ENCODE measurements around the gene EPHA3. TPM values are rescaled to one million over a fixed set of nuclear protein-coding genes. Genes with fewer than 3 reads are reported as not detected.

EPHA3 gene
- total RNA-seq, 1 donor from 2014 or later = 27.7 TPM

GRCh38 chr3:89101251-89101650, 6.2 kb upstream of the EPHA3 start:
- Histone ChIP-seq H3K9ac (ENCODE audit: low read depth in 1 of 3, low read length in 3 of 3) (no peak overlapping the region), H3K4me3 (ENCODE audit: low read length in 3 of 3) (no peak overlapping the region), H3K27ac (ENCODE audit: low read depth, low read length) (no peak overlapping the region), H3K27me3 (ENCODE audit: control insufficient read depth in 3 of 3, insufficient read depth in 3 of 3, low read length in 3 of 3) (peaks cover 0 to 3% (median 0%) of the 10 kb centered on the region in 3 donors), H3K36me3 (ENCODE audit: control insufficient read depth in 3 of 3, insufficient read depth in 3 of 3, low read length in 3 of 3) (no peaks in the 10 kb centered on the region), H3K9me3 (ENCODE audit: control insufficient read depth in 3 of 3, low read length in 3 of 3) (no peaks in the 10 kb centered on the region), H3K4me1 (ENCODE audit: control insufficient read depth in 3 of 3, insufficient read depth in 3 of 3, low read length in 3 of 3) (no peaks in the 10 kb centered on the region)

GRCh38 chr3:89101921-89102320, 5.5 kb upstream of the EPHA3 start:
- Histone ChIP-seq H3K4me1 (ENCODE audit: control insufficient read depth in 3 of 3, insufficient read depth in 3 of 3, low read length in 3 of 3) (no peaks in the 10 kb centered on the region), H3K27ac (ENCODE audit: low read depth, low read length) (no peak overlapping the region), H3K9ac (ENCODE audit: low read depth in 1 of 3, low read length in 3 of 3) (no peak overlapping the region), H3K27me3 (ENCODE audit: control insufficient read depth in 3 of 3, insufficient read depth in 3 of 3, low read length in 3 of 3) (peaks cover 3 to 4% (median 4%) of the 10 kb centered on the region in 3 donors), H3K4me3 (ENCODE audit: low read length in 3 of 3) (no peak overlapping the region), H3K9me3 (ENCODE audit: control insufficient read depth in 3 of 3, low read length in 3 of 3) (no peaks in the 10 kb centered on the region), H3K36me3 (ENCODE audit: control insufficient read depth in 3 of 3, insufficient read depth in 3 of 3, low read length in 3 of 3) (no peaks in the 10 kb centered on the region)

- H3K9me3 ChIP-seq (ENCODE audit: control insufficient read depth in 3 of 3, low read length in 3 of 3) = no peaks in the 10 kb centered on the region
- H3K36me3 ChIP-seq (ENCODE audit: control insufficient read depth in 3 of 3, insufficient read depth in 3 of 3, low read length in 3 of 3) = no peaks in the 10 kb centered on the region
- peaks cover 10 to 16% (median 13%) of the 10 kb centered on the region in 3 donors for H3K27me3 ChIP-seq (ENCODE audit: control insufficient read depth in 3 of 3, insufficient read depth in 3 of 3, low read length in 3 of 3)
- no peak overlapping the region for H3K27ac ChIP-seq (ENCODE audit: low read depth, low read length)
- H3K4me1 ChIP-seq (ENCODE audit: control insufficient read depth in 3 of 3, insufficient read depth in 3 of 3, low read length in 3 of 3) = peaks cover 4 to 13% (median 6%) of the 10 kb centered on the region in 3 donors
- no peak overlapping the region for H3K9ac ChIP-seq (ENCODE audit: low read depth in 1 of 3, low read length in 3 of 3)
- peak overlapping the region in 1 of 3 donors; percentile 44 for H3K4me3 ChIP-seq (ENCODE audit: low read length in 3 of 3)
Measured at GRCh38 chr3:89104499-89104898, 2.9 kb upstream of the EPHA3 start.

- H3K4me1 ChIP-seq (ENCODE audit: control insufficient read depth in 3 of 3, insufficient read depth in 3 of 3, low read length in 3 of 3) = peaks cover 4 to 13% (median 6%) of the 10 kb centered on the region in 3 donors
- H3K27ac ChIP-seq (ENCODE audit: low read depth, low read length) = no peak overlapping the region
- H3K27me3 ChIP-seq (ENCODE audit: control insufficient read depth in 3 of 3, insufficient read depth in 3 of 3, low read length in 3 of 3) = peaks cover 10 to 16% (median 13%) of the 10 kb centered on the region in 3 donors
- H3K9ac ChIP-seq (ENCODE audit: low read depth in 1 of 3, low read length in 3 of 3) = no peak overlapping the region
- H3K4me3 ChIP-seq (ENCODE audit: low read length in 3 of 3) = no peak overlapping the region
- H3K9me3 ChIP-seq (ENCODE audit: control insufficient read depth in 3 of 3, low read length in 3 of 3) = no peaks in the 10 kb centered on the region
- H3K36me3 ChIP-seq (ENCODE audit: control insufficient read depth in 3 of 3, insufficient read depth in 3 of 3, low read length in 3 of 3) = no peaks in the 10 kb centered on the region
Measured at GRCh38 chr3:89105503-89105902, 1.9 kb upstream of the EPHA3 start.

- Histone ChIP-seq H3K9ac (ENCODE audit: low read depth in 1 of 3, low read length in 3 of 3) (no peak overlapping the region), H3K36me3 (ENCODE audit: control insufficient read depth in 3 of 3, insufficient read depth in 3 of 3, low read length in 3 of 3) (no peaks in the 10 kb centered on the region), H3K27ac (ENCODE audit: low read depth, low read length) (no peak overlapping the region), H3K4me3 (ENCODE audit: low read length in 3 of 3) (peak overlapping the region; percentile 72 to 89 (median 73)), H3K27me3 (ENCODE audit: control insufficient read depth in 3 of 3, insufficient read depth in 3 of 3, low read length in 3 of 3) (peaks cover 12 to 19% (median 13%) of the 10 kb centered on the region in 3 donors), H3K9me3 (ENCODE audit: control insufficient read depth in 3 of 3, low read length in 3 of 3) (no peaks in the 10 kb centered on the region), H3K4me1 (ENCODE audit: control insufficient read depth in 3 of 3, insufficient read depth in 3 of 3, low read length in 3 of 3) (peaks cover 4 to 13% (median 6%) of the 10 kb centered on the region in 3 donors)
Measured at GRCh38 chr3:89108291-89108550, 800 bp downstream of the EPHA3 start.

GRCh38 chr3:89113344-89113743, 5.9 kb downstream of the EPHA3 start:
- no peaks in the 10 kb centered on the region for H3K9me3 ChIP-seq (ENCODE audit: control insufficient read depth in 3 of 3, low read length in 3 of 3)
- H3K27me3 ChIP-seq (ENCODE audit: control insufficient read depth in 3 of 3, insufficient read depth in 3 of 3, low read length in 3 of 3) = peaks cover 0 to 8% (median 6%) of the 10 kb centered on the region in 3 donors
- H3K9ac ChIP-seq (ENCODE audit: low read depth in 1 of 3, low read length in 3 of 3) = no peak overlapping the region
- H3K27ac ChIP-seq (ENCODE audit: low read depth, low read length) = no peak overlapping the region
- H3K4me3 ChIP-seq (ENCODE audit: low read length in 3 of 3) = no peak overlapping the region
- H3K4me1 ChIP-seq (ENCODE audit: control insufficient read depth in 3 of 3, insufficient read depth in 3 of 3, low read length in 3 of 3) = peaks cover 0 to 2% (median 0%) of the 10 kb centered on the region in 3 donors
- no peaks in the 10 kb centered on the region for H3K36me3 ChIP-seq (ENCODE audit: control insufficient read depth in 3 of 3, insufficient read depth in 3 of 3, low read length in 3 of 3)

GRCh38 chr3:89113893-89114840, 6.7 kb downstream of the EPHA3 start:
- no peak overlapping the region for H3K27ac ChIP-seq (ENCODE audit: low read depth, low read length)
- H3K36me3 ChIP-seq (ENCODE audit: control insufficient read depth in 3 of 3, insufficient read depth in 3 of 3, low read length in 3 of 3) = no peaks in the 10 kb centered on the region
- H3K9ac ChIP-seq (ENCODE audit: low read depth in 1 of 3, low read length in 3 of 3) = peak overlapping the region in 1 of 3 donors; percentile 35
- no peaks in the 10 kb centered on the region for H3K9me3 ChIP-seq (ENCODE audit: control insufficient read depth in 3 of 3, low read length in 3 of 3)
- H3K4me3 ChIP-seq (ENCODE audit: low read length in 3 of 3) = peak overlapping the region; percentile 61 to 69 (median 65)
- peaks cover 0 to 8% (median 6%) of the 10 kb centered on the region in 3 donors for H3K27me3 ChIP-seq (ENCODE audit: control insufficient read depth in 3 of 3, insufficient read depth in 3 of 3, low read length in 3 of 3)
- H3K4me1 ChIP-seq (ENCODE audit: control insufficient read depth in 3 of 3, insufficient read depth in 3 of 3, low read length in 3 of 3) = peaks cover 0 to 2% (median 0%) of the 10 kb centered on the region in 3 donors

GRCh38 chr3:89114841-89115223, 7.4 kb downstream of the EPHA3 start:
- H3K27me3 ChIP-seq (ENCODE audit: control insufficient read depth in 3 of 3, insufficient read depth in 3 of 3, low read length in 3 of 3) = peaks cover 0 to 8% (median 6%) of the 10 kb centered on the region in 3 donors
- no peak overlapping the region for H3K27ac ChIP-seq (ENCODE audit: low read depth, low read length)

GRCh38 chr3:89116476-89116875, 9.1 kb downstream of the EPHA3 start:
- Histone ChIP-seq H3K9me3 (ENCODE audit: control insufficient read depth in 3 of 3, low read length in 3 of 3) (no peaks in the 10 kb centered on the region), H3K27me3 (ENCODE audit: control insufficient read depth in 3 of 3, insufficient read depth in 3 of 3, low read length in 3 of 3) (peaks cover 0 to 6% (median 6%) of the 10 kb centered on the region in 3 donors), H3K9ac (ENCODE audit: low read depth in 1 of 3, low read length in 3 of 3) (no peak overlapping the region), H3K4me1 (ENCODE audit: control insufficient read depth in 3 of 3, insufficient read depth in 3 of 3, low read length in 3 of 3) (peaks cover 0 to 2% (median 0%) of the 10 kb centered on the region in 3 donors), H3K4me3 (ENCODE audit: low read length in 3 of 3) (no peak overlapping the region), H3K27ac (ENCODE audit: low read depth, low read length) (no peak overlapping the region), H3K36me3 (ENCODE audit: control insufficient read depth in 3 of 3, insufficient read depth in 3 of 3, low read length in 3 of 3) (no peaks in the 10 kb centered on the region)

More at GRCh38 chr3:89114841-89115223, 7.4 kb downstream of the EPHA3 start:
- peak overlapping the region; percentile 61 to 69 (median 65) for H3K4me3 ChIP-seq (ENCODE audit: low read length in 3 of 3)
- H3K4me1 ChIP-seq (ENCODE audit: control insufficient read depth in 3 of 3, insufficient read depth in 3 of 3, low read length in 3 of 3) = peaks cover 0 to 2% (median 0%) of the 10 kb centered on the region in 3 donors
- no peaks in the 10 kb centered on the region for H3K9me3 ChIP-seq (ENCODE audit: control insufficient read depth in 3 of 3, low read length in 3 of 3)
- peak overlapping the region in 1 of 3 donors; percentile 35 for H3K9ac ChIP-seq (ENCODE audit: low read depth in 1 of 3, low read length in 3 of 3)
- H3K36me3 ChIP-seq (ENCODE audit: control insufficient read depth in 3 of 3, insufficient read depth in 3 of 3, low read length in 3 of 3) = no peaks in the 10 kb centered on the region

- Histone ChIP-seq H3K27me3 (ENCODE audit: control insufficient read depth in 3 of 3, insufficient read depth in 3 of 3, low read length in 3 of 3) (no peaks in the 10 kb centered on the region), H3K36me3 (ENCODE audit: control insufficient read depth in 3 of 3, insufficient read depth in 3 of 3, low read length in 3 of 3) (no peaks in the 10 kb centered on the region), H3K4me3 (ENCODE audit: low read length in 3 of 3) (no peak overlapping the region), H3K9me3 (ENCODE audit: control insufficient read depth in 3 of 3, low read length in 3 of 3) (no peaks in the 10 kb centered on the region), H3K4me1 (ENCODE audit: control insufficient read depth in 3 of 3, insufficient read depth in 3 of 3, low read length in 3 of 3) (no peaks in the 10 kb centered on the region), H3K27ac (ENCODE audit: low read depth, low read length) (no peak overlapping the region), H3K9ac (ENCODE audit: low read depth in 1 of 3, low read length in 3 of 3) (no peak overlapping the region)
Measured at GRCh38 chr3:89138048-89138447, 30.6 kb downstream of the EPHA3 start.

Data from skeletal muscle tissue (tissue), 4 donors.